ENCODE measurements around the gene GOLGA8T.
"Not testable (repeated sequence)": the region's sequence is repeated elsewhere in the genome, so short reads cannot be mapped to it uniquely, and the experiment has no call there.

GOLGA8T gene

DNA sequence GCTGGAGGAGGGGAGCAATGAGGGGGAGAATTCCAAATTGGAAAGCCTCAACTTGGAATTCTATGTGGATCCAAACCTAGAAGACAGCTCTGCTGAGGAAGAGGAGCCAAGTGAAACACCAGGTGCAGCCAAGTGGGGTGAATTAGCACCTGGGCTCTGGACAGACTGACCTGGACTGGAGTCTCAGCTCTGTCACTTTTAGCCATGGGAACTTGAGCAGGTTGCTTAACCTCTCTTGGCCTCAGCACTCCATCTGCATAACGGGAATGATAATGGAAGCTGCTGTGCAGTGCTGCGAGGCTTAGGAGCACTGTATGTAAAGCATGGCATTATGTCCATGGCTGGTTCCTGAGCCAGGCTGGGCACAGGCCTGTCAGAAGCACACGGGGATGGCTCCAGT lies 41.8 kb downstream of the GOLGA8T start:
- H3K9me3 ChIP-seq; H3K36me3 ChIP-seq; H3K4me3 ChIP-seq (ENCODE audit: low read depth, low read length); H3K4me1 ChIP-seq; DNase-seq; H3K27me3 ChIP-seq: not testable (repeated sequence)

DNA sequence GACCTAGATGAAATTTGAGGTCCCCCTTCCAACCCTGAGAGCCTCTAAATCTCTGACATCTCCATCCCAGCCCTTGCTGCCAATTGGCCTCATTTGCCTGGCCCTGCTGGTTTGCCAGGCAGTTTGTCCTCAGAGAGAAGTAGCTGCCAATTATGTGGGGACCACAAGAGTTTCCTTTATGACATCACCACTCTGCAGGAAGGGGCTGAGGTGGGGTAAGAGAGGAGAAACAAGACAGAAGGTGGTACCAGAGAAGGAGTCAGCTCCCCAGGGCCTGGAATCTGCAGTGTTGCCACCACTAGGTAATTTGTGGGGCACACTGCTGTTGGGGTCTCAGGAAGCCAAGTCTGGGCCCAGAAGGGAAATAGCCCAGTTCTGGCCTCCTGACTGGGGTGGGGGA lies 45.0 kb downstream of the GOLGA8T start:
- not testable (repeated sequence) for H3K27me3 ChIP-seq; H3K4me1 ChIP-seq; H3K36me3 ChIP-seq; H3K4me3 ChIP-seq (ENCODE audit: low read depth, low read length); H3K9me3 ChIP-seq; DNase-seq

DNA sequence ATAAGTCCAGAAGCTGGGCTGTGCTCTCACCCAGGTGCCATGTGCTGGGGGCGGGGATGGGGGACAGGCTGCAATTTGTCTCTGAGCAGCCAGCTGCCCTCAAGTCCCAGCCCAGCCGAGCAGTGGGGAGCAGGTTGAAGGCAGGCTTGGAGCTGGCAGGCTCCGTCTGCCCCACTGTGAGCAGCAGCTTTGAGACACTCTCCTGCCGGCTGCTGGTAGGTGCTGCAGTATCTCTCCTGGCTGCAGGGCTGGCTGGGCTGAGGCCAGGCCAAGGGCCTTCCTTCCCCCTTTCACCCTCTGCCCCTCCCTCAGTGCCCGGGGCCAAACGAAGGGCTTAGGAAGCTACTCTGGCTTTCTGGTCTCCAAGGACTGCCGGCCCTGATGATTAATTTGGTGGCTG lies 50.6 kb downstream of the GOLGA8T start:
- H3K36me3 ChIP-seq; H3K9me3 ChIP-seq; H3K4me3 ChIP-seq (ENCODE audit: low read depth, low read length); H3K27me3 ChIP-seq; DNase-seq; H3K4me1 ChIP-seq: not testable (repeated sequence)

DNA sequence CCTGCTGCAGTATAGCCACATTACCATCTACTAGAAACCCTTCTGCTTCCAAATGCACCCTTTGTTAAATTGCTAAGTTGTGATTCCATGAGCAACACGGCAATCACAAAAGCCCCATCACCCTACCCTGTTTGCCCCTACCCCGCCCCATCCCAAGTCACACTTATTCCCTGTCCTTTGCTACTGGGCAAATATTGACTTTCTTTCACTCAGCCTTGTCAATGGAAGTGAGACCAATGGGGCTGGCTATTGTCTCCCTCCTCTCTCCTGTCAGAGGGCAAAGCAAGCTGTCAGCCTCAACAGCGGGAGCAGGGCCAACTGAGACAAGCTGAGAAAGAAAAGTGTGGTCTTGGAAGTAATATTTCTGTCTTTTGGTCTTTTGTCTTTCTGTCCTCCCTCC lies 52.6 kb downstream of the GOLGA8T start:
- H3K9me3 ChIP-seq; H3K4me1 ChIP-seq; H3K4me3 ChIP-seq (ENCODE audit: low read depth, low read length); H3K36me3 ChIP-seq; H3K27me3 ChIP-seq; DNase-seq: not testable (repeated sequence)

DNA sequence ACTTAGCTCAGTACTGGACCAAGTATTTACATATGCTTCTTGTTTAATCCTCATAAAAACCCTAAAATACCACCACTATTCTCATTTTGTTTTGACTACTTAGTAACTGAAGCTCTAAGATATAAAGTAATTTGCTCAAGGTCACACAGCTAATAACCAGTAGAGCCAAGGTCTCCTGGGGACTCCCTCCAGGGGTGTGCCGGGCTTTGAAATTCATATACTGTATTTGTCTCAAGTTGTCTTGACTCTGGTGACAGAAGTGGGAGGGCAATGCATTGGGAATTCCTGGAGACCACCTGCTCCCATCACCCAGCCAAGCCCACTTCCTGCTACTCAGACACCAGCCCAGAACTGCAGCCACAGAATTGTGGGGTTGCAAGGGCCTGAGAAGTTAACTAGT lies 54.9 kb downstream of the GOLGA8T start:
- H3K9me3 ChIP-seq; H3K4me1 ChIP-seq; H3K4me3 ChIP-seq (ENCODE audit: low read depth, low read length); H3K27me3 ChIP-seq; DNase-seq; H3K36me3 ChIP-seq: not testable (repeated sequence)

DNA sequence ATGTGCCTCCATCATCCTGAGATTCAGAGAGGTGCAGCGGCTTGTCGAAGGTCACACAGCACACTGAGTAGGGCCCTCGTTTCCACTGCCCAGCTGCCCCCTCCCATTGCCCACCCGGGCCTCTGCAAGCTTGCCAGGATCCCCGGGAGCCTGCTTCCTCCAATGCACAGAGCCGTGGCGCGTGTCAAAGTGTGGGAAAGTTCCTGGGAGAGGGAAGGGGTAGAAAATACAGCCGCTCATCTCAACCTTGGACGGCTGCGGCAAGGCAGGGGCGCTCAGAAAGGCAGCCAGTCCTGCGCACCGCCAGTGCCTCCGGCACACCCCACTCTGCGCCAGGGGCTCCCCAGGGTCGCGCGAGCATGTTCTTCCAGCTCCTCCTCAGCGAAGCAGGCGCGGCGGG lies 56.3 kb downstream of the GOLGA8T start:
- not testable (repeated sequence) for H3K27me3 ChIP-seq; DNase-seq; H3K4me3 ChIP-seq (ENCODE audit: low read depth, low read length); H3K9me3 ChIP-seq; H3K36me3 ChIP-seq; H3K4me1 ChIP-seq

DNA sequence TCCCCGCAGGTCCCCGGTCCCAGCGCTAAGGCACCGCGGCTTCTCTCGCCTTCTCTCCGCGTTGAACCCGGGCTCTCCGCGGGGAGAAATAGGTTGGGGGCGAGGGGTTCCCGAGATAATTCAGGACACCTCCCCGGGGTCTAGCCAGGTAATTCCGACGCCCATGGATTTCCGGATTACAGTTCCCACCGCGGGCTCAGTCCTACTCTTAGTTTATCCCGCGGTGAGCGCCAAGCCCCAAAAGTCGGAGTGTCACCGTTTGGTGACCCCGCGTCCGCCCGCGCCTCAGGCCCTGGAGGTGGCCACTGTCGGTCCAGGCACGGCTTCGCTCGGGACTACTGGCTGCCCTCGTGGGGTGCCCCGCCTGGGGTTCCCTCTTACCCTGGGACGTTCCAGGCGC lies 56.8 kb downstream of the GOLGA8T start:
- H3K9me3 ChIP-seq; H3K36me3 ChIP-seq; DNase-seq; H3K4me1 ChIP-seq; H3K4me3 ChIP-seq (ENCODE audit: low read depth, low read length); H3K27me3 ChIP-seq: not testable (repeated sequence)

DNA sequence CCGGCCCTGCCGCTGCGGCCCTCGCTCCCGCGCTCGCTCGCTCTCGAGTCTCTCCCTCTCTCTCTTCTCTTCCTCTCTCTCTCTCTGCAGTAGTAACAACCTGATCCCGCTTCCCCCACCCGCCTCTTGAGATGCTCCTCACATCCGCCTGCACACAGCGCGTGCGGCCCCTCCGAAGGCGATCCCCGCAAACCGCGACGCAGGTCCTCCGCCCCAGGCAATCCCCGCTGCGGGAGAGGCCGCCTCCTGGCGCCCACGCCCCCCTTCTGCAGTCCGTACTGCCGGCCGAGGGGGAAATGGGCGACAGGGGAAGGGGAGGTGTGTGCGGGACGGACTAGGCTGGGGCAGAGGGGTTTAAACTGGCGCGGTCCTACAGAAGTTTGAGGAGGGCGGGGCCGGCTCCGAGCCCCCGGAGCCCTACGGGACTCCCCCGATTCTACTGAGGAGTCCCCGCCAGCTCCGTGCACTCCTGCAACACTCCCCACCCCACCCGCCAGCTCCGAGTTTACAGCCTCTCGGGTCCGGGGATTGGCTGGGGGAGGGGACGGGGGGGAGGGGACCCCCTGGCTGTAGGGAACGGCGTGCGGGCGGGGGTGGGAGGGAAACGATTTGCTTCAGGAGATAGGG lies 57.4 kb downstream of the GOLGA8T start:
- DNase-seq; H3K4me1 ChIP-seq; H3K4me3 ChIP-seq (ENCODE audit: low read depth, low read length); H3K27me3 ChIP-seq; H3K9me3 ChIP-seq; H3K36me3 ChIP-seq: not testable (repeated sequence)

DNA sequence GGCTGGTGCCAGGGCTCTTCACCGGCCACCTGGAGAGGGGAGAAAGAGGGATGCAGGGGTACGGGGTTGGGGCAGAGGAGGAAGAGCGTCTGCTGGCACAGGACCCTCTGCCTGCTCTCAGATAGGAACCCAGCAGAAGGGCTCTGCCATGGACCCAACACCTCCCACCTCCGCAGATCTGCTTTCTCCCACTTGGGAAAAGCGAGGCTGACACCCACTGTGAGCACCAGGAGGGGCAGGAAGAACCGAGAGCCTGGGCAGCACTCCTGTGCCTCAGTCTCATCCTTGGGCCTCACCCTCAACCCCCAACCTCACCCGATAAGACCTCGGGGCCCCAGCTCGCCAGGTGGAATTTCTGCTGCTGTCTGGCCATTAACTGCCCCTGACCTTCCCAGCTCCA lies 58.0 kb downstream of the GOLGA8T start:
- not testable (repeated sequence) for H3K9me3 ChIP-seq; DNase-seq; H3K4me1 ChIP-seq; H3K36me3 ChIP-seq; H3K4me3 ChIP-seq (ENCODE audit: low read depth, low read length); H3K27me3 ChIP-seq
